B cell (primary cell): ENCODE measurements around the gene TSFM. TPM values are rescaled to one million over a fixed set of nuclear protein-coding genes. Genes with fewer than 3 reads are reported as not detected.

ENCODE experiments used
- ATAC-seq: fragments of 200-7000 bp; cut with Tn5 transposase; one replicate; pipeline ENCODE4 v1.10.0; 2021; ENCODE audit warnings: low read depth, mild to moderate bottlenecking, moderate number of reproducible peaks, moderate library complexity
- CTCF ChIA-PET: fragments of 350-600 bp; sonication (Branson Sonifier 250); formaldehyde crosslinking; loops from one replicate; lab custom pipeline; 2021; ENCODE audit warnings: antibody characterized with exemption, inconsistent platforms; lab: Charles Lee
- POLR2A ChIA-PET: fragments of 350-600 bp; sonication (Branson Sonifier 250); formaldehyde crosslinking; loops from one replicate; lab custom pipeline; 2021; ENCODE audit warnings: antibody characterized with exemption; lab: Charles Lee
- DNase-seq: peaks from one replicate; pipeline ENCODE4 v3.0.0; 2013
- H2AFZ ChIP-seq: 2 replicates; pipeline ENCODE4 v1.6.1; 2012; ENCODE audit warnings: mild to moderate bottlenecking, low read depth, low read length; ENCODE audit not compliant: insufficient read depth, poor library complexity, severe bottlenecking
- H3K27ac ChIP-seq, 2 donors: 1 replicate in 1 of 2; 2 replicates in 1 of 2; pipeline ENCODE4 v1.5.1; 2012 to 2013; ENCODE audit warnings: low read length in 2 of 2, mild to moderate bottlenecking in 2 of 2, moderate library complexity in 1 of 2
- H3K27me3 ChIP-seq, 4 experiments: fragments of 200-600 bp in 1 of 4; sonication (generic) in 1 of 4; replicated peaks in 1 of 4; 1 replicate in 2 of 4; 2 replicates in 2 of 4; pipeline versions ENCODE4 v1.6.1 to v1.7.0; 2013 to 2016; ENCODE audit warnings: low read length in 3 of 4, mild to moderate bottlenecking in 2 of 4, mixed read lengths in 1 of 4, moderate library complexity in 1 of 4; ENCODE audit not compliant: insufficient read depth in 4 of 4, control insufficient read depth in 3 of 4; ENCODE audit errors: control extremely low read depth in 1 of 4
- H3K36me3 ChIP-seq, 2 experiments: replicated peaks in 1 of 2; 1 replicate in 1 of 2; 2 replicates in 1 of 2; pipeline versions ENCODE4 v1.6.1 to v1.7.1; 2013; ENCODE audit warnings: low read length in 1 of 2; ENCODE audit not compliant: insufficient read depth in 2 of 2, control insufficient read depth in 1 of 2; ENCODE audit errors: control extremely low read depth in 1 of 2, extremely low read depth in 1 of 2
- H3K4me1 ChIP-seq, 2 donors: fragments of 200-600 bp in 1 of 2; sonication (generic) in 1 of 2; 1 replicate in 1 of 2; 2 replicates in 1 of 2; pipeline versions ENCODE4 v1.5.1 to v1.6.1; 2013 to 2017; ENCODE audit warnings: low read length in 2 of 2; ENCODE audit not compliant: control insufficient read depth in 2 of 2, insufficient read depth in 2 of 2
- H3K4me2 ChIP-seq: replicated peaks from 2 replicates; pipeline ENCODE3; 2012; ENCODE audit warnings: mild to moderate bottlenecking, low read depth, low read length; ENCODE audit not compliant: poor library complexity, severe bottlenecking
- H3K4me3 ChIP-seq, 5 experiments: fragments of 200-600 bp in 1 of 5; sonication (generic) in 1 of 5; 1 replicate in 3 of 5; 2 replicates in 2 of 5; pipeline versions ENCODE4 v1.5.1 to v1.7.0; 2011 to 2016; ENCODE audit warnings: low read length in 4 of 5, mild to moderate bottlenecking in 4 of 5, low read depth in 2 of 5, control low read depth in 1 of 5, moderate library complexity in 1 of 5; ENCODE audit not compliant: insufficient read depth in 1 of 5; ENCODE audit errors: control extremely low read depth in 1 of 5, extremely low read depth in 1 of 5
- H3K79me2 ChIP-seq: fragments of 200-600 bp; sonication (generic); one replicate; pipeline ENCODE4 v1.6.0; 2016; ENCODE audit warnings: low read length; ENCODE audit not compliant: control insufficient read depth, insufficient read depth
- H3K9ac ChIP-seq: fragments of 200-600 bp; sonication (generic); 2 replicates; pipeline ENCODE4 v1.6.1; 2017; ENCODE audit warnings: mild to moderate bottlenecking, low read length, moderate library complexity
- H3K9me3 ChIP-seq, 3 donors: one replicate each; pipeline versions ENCODE4 v1.6.1 to v1.7.1; 2013; ENCODE audit warnings: low read length in 2 of 3; ENCODE audit not compliant: control insufficient read depth in 2 of 3, insufficient read depth in 1 of 3; ENCODE audit errors: control extremely low read depth in 1 of 3
- H4K20me1 ChIP-seq: 2 replicates; pipeline ENCODE4 v1.6.0; 2012; ENCODE audit warnings: mild to moderate bottlenecking, low read length; ENCODE audit not compliant: insufficient read depth, control insufficient read depth, poor library complexity, severe bottlenecking
- H3K27ac Mint-ChIP-seq: one replicate; pipeline ENCODE4 v1.8.0; 2021; ENCODE audit warnings: mixed read lengths
- H3K27me3 Mint-ChIP-seq: one replicate; pipeline ENCODE4 v1.8.0; 2021; ENCODE audit warnings: mixed read lengths
- H3K4me1 Mint-ChIP-seq: one replicate; pipeline ENCODE4 v1.8.0; 2021; ENCODE audit warnings: mixed read lengths
- H3K4me3 Mint-ChIP-seq: one replicate; pipeline ENCODE4 v1.8.0; 2021; ENCODE audit warnings: mixed read lengths
- H3K9me3 Mint-ChIP-seq: one replicate; pipeline ENCODE4 v1.8.0; 2022; ENCODE audit warnings: mixed read lengths; ENCODE audit not compliant: insufficient read depth
- EZH2 ChIP-seq: IDR thresholded peaks from 2 replicates; pipeline ENCODE4 v1.6.1; 2012; ENCODE audit warnings: borderline replicate concordance, low read depth, mild to moderate bottlenecking, moderate library complexity, low read length; ENCODE audit not compliant: insufficient read depth, poor library complexity, severe bottlenecking
- WGBS: methylation state at CpG from one replicate; pipeline ENCODE4 v1.1.5; 2013; ENCODE audit warnings: missing lambda C conversion rate; ENCODE audit not compliant: insufficient coverage; 5-methylcytosine and 5-hydroxymethylcytosine counted together
- intact Hi-C: fragments of 100-400 bp; cut with micrococcal nuclease; formaldehyde crosslinking; loops from one replicate; pipeline ENCODE4 v1.10.0; 2022
- polyA plus RNA-seq: library from polyadenylated mRNA; depleted of rRNA; stranded (reverse); fragments of >200 nt; gene quantifications from 2 replicates; pipeline ENCODE4 v1.2.3, GENCODE V29; 2012
- total RNA-seq, 2 donors: library from RNA; stranded (reverse); fragments of 120-200 nt in 1 of 2; gene quantifications; 1 replicate in 1 of 2; 2 replicates in 1 of 2; pipeline versions ENCODE4 v1.2.3 to v1.2.4, GENCODE V29; 2013 to 2022
- TF ChIP-seq, protein P1 (sequence below): fragments of 200-600 bp; IDR thresholded peaks from one replicate; pipeline ENCODE4 v1.8.0; 2022; ENCODE audit warnings: antibody characterized with exemption, mild to moderate bottlenecking

TSFM gene
- total and polyA plus RNA-seq, 2 donors (not counting 1 experiment from before 2014, with no cell fraction given), result 5.6 to 20.9 TPM

- Histone ChIP-seq H3K79me2 (peaks cover 64% of the 10 kb centered on the region), H3K4me2 (no peak overlapping the region), H4K20me1 (peaks cover 64% of the 10 kb centered on the region), H3K27me3 (peaks cover 0 to 35% (median 24%) of the 10 kb centered on the region in 4 experiments), H3K4me3 (no peak overlapping the region), H3K9me3 (peaks cover 0 to 13% (median 0%) of the 10 kb centered on the region in 3 donors), H3K36me3 (peaks cover 1 to 34% of the 10 kb centered on the region in 2 experiments), H2AFZ (no peak overlapping the region), H3K9ac (no peak overlapping the region), H3K27ac (no peak overlapping the region), H3K4me1 (peaks cover 36 to 43% of the 10 kb centered on the region in 2 donors)
- Mint-ChIP-seq H3K9me3 (no peaks in the 10 kb centered on the region), H3K4me3 (no peak overlapping the region), H3K27me3 (peaks cover 24% of the 10 kb centered on the region), H3K27ac (no peak overlapping the region), H3K4me1 (peaks cover 48% of the 10 kb centered on the region)
- ATAC-seq (no peak), DNase-seq (no peak)
- TF ChIP-seq EZH2, result no peak
- TF ChIP-seq, protein P1, sequence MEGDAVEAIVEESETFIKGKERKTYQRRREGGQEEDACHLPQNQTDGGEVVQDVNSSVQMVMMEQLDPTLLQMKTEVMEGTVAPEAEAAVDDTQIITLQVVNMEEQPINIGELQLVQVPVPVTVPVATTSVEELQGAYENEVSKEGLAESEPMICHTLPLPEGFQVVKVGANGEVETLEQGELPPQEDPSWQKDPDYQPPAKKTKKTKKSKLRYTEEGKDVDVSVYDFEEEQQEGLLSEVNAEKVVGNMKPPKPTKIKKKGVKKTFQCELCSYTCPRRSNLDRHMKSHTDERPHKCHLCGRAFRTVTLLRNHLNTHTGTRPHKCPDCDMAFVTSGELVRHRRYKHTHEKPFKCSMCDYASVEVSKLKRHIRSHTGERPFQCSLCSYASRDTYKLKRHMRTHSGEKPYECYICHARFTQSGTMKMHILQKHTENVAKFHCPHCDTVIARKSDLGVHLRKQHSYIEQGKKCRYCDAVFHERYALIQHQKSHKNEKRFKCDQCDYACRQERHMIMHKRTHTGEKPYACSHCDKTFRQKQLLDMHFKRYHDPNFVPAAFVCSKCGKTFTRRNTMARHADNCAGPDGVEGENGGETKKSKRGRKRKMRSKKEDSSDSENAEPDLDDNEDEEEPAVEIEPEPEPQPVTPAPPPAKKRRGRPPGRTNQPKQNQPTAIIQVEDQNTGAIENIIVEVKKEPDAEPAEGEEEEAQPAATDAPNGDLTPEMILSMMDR, result no peak
- ChIA-PET CTCF (interaction anchor here (1.9 to 2.0 kb wide), 3 partner anchors 19 to 21 kb away, joined by 6 to 7 read pairs (median 7); partner anchors contain the start of gene TSFM), POLR2A (no interaction called here)
- WGBS, result 89% methylated on average over 1 of the region's 2 CpGs
- intact Hi-C loops, result no loop called here
Measured at GRCh38 chr12:57762463-57762862, 20.1 kb upstream of the TSFM start.

GRCh38 chr12:57763881-57764661 lies 18.5 kb upstream of the TSFM start:
- Histone ChIP-seq H3K27me3 (peaks cover 0 to 38% (median 26%) of the 10 kb centered on the region in 4 experiments), H3K27ac (no peak overlapping the region), H3K36me3 (peaks cover 0 to 18% of the 10 kb centered on the region in 2 experiments), H3K9ac (peak overlapping the region; percentile 64), H2AFZ (no peak overlapping the region), H3K4me2 (peak overlapping the region; percentile 87), H4K20me1 (peaks cover 48% of the 10 kb centered on the region), H3K79me2 (peaks cover 48% of the 10 kb centered on the region), H3K4me3 (no peak overlapping the region), H3K4me1 (peaks cover 36% of the 10 kb centered on the region in 2 donors), H3K9me3 (peaks cover 0 to 13% (median 0%) of the 10 kb centered on the region in 3 donors)
- H3K4me3 Mint-ChIP-seq, result peak overlapping the region; percentile 93
- intact Hi-C loops, result no loop called here
- H3K27ac Mint-ChIP-seq, result no peak overlapping the region
- no peak for ATAC-seq
- peaks cover 24% of the 10 kb centered on the region for H3K27me3 Mint-ChIP-seq
- POLR2A ChIA-PET, result interaction anchor here (0.6 kb wide), 1 partner anchor 140 kb away, joined by 4 read pairs; no protein-coding TSS in a partner anchor
- no peak for DNase-seq
- no peak for TF ChIP-seq EZH2
- H3K9me3 Mint-ChIP-seq, result no peaks in the 10 kb centered on the region
- 88% methylated on average over 5 of the region's 6 CpGs for WGBS
- peaks cover 43% of the 10 kb centered on the region for H3K4me1 Mint-ChIP-seq
- CTCF ChIA-PET, result interaction anchor here (1.0 to 2.6 kb wide), 3 partner anchors 8 to 141 kb away, joined by 3 to 13 read pairs (median 7); no protein-coding TSS in a partner anchor
